ENCODE data around the gene CDK5R1. TPM values are rescaled to one million over a fixed set of nuclear protein-coding genes. Genes with fewer than 3 reads are reported as not detected.

The CDK5R1 gene
- polyA plus RNA-seq, 1 donor (not counting 4 experiments of a cell fraction or from before 2014, with no cell fraction given), result 2.9 TPM

- Histone ChIP-seq H3K79me2 (ENCODE audit: control insufficient read depth, insufficient read depth, low read length) (peaks cover 49% of the 10 kb centered on the region), H4K20me1 (ENCODE audit: control insufficient read depth, extremely low read depth, insufficient read depth, low read length) (no peaks in the 10 kb centered on the region), H3K4me1 (ENCODE audit: control insufficient read depth, extremely low read depth, insufficient read depth, low read length) (no peaks in the 10 kb centered on the region), H3K36me3 (ENCODE audit: control insufficient read depth in 2 of 2, extremely low read depth in 1 of 2, insufficient read depth in 2 of 2, low read length in 2 of 2) (peaks cover 19 to 21% of the 10 kb centered on the region in 2 experiments), H3K4me3 (ENCODE audit: control insufficient read depth in 2 of 3, extremely low read depth in 1 of 3, insufficient read depth in 2 of 3, low read depth in 1 of 3, low read length in 3 of 3) (no peak overlapping the region), H3K9me3 (ENCODE audit: control insufficient read depth, low read depth, low read length) (no peaks in the 10 kb centered on the region), H2AFZ (ENCODE audit: control insufficient read depth, low read length) (no peak overlapping the region), H3K9me1 (ENCODE audit: control insufficient read depth, extremely low read depth, insufficient read depth, low read length) (no peaks in the 10 kb centered on the region), H3K27me3 (ENCODE audit: control insufficient read depth, extremely low read depth, insufficient read depth, low read length) (no peaks in the 10 kb centered on the region), H3K4me2 (ENCODE audit: control insufficient read depth, extremely low read depth, insufficient read depth, low read depth, low read length) (no peak overlapping the region), H3K9ac (ENCODE audit: control insufficient read depth, extremely low read depth, insufficient read depth, low read length) (no peak overlapping the region), H3K27ac (ENCODE audit: control insufficient read depth, insufficient read depth, low read length) (no peak overlapping the region)
- TF ChIP-seq, protein P1, sequence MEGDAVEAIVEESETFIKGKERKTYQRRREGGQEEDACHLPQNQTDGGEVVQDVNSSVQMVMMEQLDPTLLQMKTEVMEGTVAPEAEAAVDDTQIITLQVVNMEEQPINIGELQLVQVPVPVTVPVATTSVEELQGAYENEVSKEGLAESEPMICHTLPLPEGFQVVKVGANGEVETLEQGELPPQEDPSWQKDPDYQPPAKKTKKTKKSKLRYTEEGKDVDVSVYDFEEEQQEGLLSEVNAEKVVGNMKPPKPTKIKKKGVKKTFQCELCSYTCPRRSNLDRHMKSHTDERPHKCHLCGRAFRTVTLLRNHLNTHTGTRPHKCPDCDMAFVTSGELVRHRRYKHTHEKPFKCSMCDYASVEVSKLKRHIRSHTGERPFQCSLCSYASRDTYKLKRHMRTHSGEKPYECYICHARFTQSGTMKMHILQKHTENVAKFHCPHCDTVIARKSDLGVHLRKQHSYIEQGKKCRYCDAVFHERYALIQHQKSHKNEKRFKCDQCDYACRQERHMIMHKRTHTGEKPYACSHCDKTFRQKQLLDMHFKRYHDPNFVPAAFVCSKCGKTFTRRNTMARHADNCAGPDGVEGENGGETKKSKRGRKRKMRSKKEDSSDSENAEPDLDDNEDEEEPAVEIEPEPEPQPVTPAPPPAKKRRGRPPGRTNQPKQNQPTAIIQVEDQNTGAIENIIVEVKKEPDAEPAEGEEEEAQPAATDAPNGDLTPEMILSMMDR (optimal IDR thresholded peaks at IDR 0.05 in 1 of 3, IDR thresholded peaks at IDR 0.05 in 1 of 3, conservative IDR thresholded peaks at IDR 0.05 in 1 of 3; ENCODE audit: extremely low read depth in 1 of 3, insufficient read depth in 2 of 3, low read length in 3 of 3), result no peak
- no peak for TF ChIP-seq EZH2 (IDR thresholded peaks at IDR 0.05; ENCODE audit: low read length)
- dilution Hi-C loops (cut with MboI; ENCODE audit: extremely low pct_ligation_motif_present, low sequenced_read_pairs), result no loop called here
- DNase-seq (ENCODE audit: low read depth, low spot score) (no peak), FAIRE-seq (no peak)
Observed at GRCh38 chr17:32460054-32460453, 26.7 kb upstream of the CDK5R1 start.

GRCh38 chr17:32461498-32461852 lies 25.3 kb upstream of the CDK5R1 start:
- Histone ChIP-seq H4K20me1 (ENCODE audit: control insufficient read depth, extremely low read depth, insufficient read depth, low read length) (no peaks in the 10 kb centered on the region), H3K4me3 (ENCODE audit: control insufficient read depth in 2 of 3, extremely low read depth in 1 of 3, insufficient read depth in 2 of 3, low read depth in 1 of 3, low read length in 3 of 3) (no peak overlapping the region), H3K79me2 (ENCODE audit: control insufficient read depth, insufficient read depth, low read length) (peaks cover 42% of the 10 kb centered on the region), H3K27me3 (ENCODE audit: control insufficient read depth, extremely low read depth, insufficient read depth, low read length) (no peaks in the 10 kb centered on the region), H3K27ac (ENCODE audit: control insufficient read depth, insufficient read depth, low read length) (no peak overlapping the region), H3K4me2 (ENCODE audit: control insufficient read depth, extremely low read depth, insufficient read depth, low read depth, low read length) (no peak overlapping the region), H3K9me3 (ENCODE audit: control insufficient read depth, low read depth, low read length) (no peaks in the 10 kb centered on the region), H3K4me1 (ENCODE audit: control insufficient read depth, extremely low read depth, insufficient read depth, low read length) (no peaks in the 10 kb centered on the region), H2AFZ (ENCODE audit: control insufficient read depth, low read length) (no peak overlapping the region), H3K9ac (ENCODE audit: control insufficient read depth, extremely low read depth, insufficient read depth, low read length) (no peak overlapping the region), H3K9me1 (ENCODE audit: control insufficient read depth, extremely low read depth, insufficient read depth, low read length) (no peaks in the 10 kb centered on the region), H3K36me3 (ENCODE audit: control insufficient read depth in 2 of 2, extremely low read depth in 1 of 2, insufficient read depth in 2 of 2, low read length in 2 of 2) (peaks cover 24 to 25% of the 10 kb centered on the region in 2 experiments)
- DNase-seq (ENCODE audit: low read depth, low spot score), result no peak
- FAIRE-seq, result no peak
- dilution Hi-C loops (cut with MboI; ENCODE audit: extremely low pct_ligation_motif_present, low sequenced_read_pairs), result no loop called here
- TF ChIP-seq, protein P1 (optimal IDR thresholded peaks at IDR 0.05 in 1 of 3, IDR thresholded peaks at IDR 0.05 in 1 of 3, conservative IDR thresholded peaks at IDR 0.05 in 1 of 3; ENCODE audit: extremely low read depth in 1 of 3, insufficient read depth in 2 of 3, low read length in 3 of 3), result no peak

Measured in keratinocyte (primary cell).